Measurements from ENCODE around the gene HIBCH.
A peak's percentile ranks its signal among the peaks of the same experiment; 100 is the strongest.
"Not testable (repeated sequence)": the region's sequence is repeated elsewhere in the genome, so short reads cannot be mapped to it uniquely, and the experiment has no call there.

Gene HIBCH

GRCh38 chr2:190342611-190343010 is 23.0 kb upstream of the HIBCH start:
- no peak for TF ChIP-seq CTCF (IDR thresholded peaks at IDR 0.05; ENCODE audit: control insufficient read depth, extremely low read depth, insufficient read depth)
- no peak overlapping the region for H3K4me3 ChIP-seq (ENCODE audit: low read depth, low read length)
- no peak for DNase-seq (ENCODE audit: low read depth)

GRCh38 chr2:190340369-190340768 is 20.7 kb upstream of the HIBCH start:
- TF ChIP-seq CTCF (IDR thresholded peaks at IDR 0.05; ENCODE audit: control insufficient read depth, extremely low read depth, insufficient read depth), result no peak
- DNase-seq (ENCODE audit: low read depth), result no peak
- no peak overlapping the region for H3K4me3 ChIP-seq (ENCODE audit: low read depth, low read length)

- DNase-seq (ENCODE audit: low read depth), result no peak
- no peak overlapping the region for H3K4me3 ChIP-seq (ENCODE audit: low read depth, low read length)
- TF ChIP-seq CTCF (IDR thresholded peaks at IDR 0.05; ENCODE audit: control insufficient read depth, extremely low read depth, insufficient read depth), result no peak
Measured at GRCh38 chr2:190339394-190339793, 19.8 kb upstream of the HIBCH start.

- TF ChIP-seq CTCF (IDR thresholded peaks at IDR 0.05; ENCODE audit: control insufficient read depth, extremely low read depth, insufficient read depth), result 0 out of 2 replicates have a peak, but pooled peaks have one; percentile 14
- no peak for DNase-seq (ENCODE audit: low read depth)
- H3K4me3 ChIP-seq (ENCODE audit: low read depth, low read length), result no peak overlapping the region
Measured at GRCh38 chr2:190338453-190338852, 18.8 kb upstream of the HIBCH start.

GRCh38 chr2:190336420-190336819 is 16.8 kb upstream of the HIBCH start:
- TF ChIP-seq CTCF (IDR thresholded peaks at IDR 0.05; ENCODE audit: control insufficient read depth, extremely low read depth, insufficient read depth), result no peak
- no peak for DNase-seq (ENCODE audit: low read depth)
- H3K4me3 ChIP-seq (ENCODE audit: low read depth, low read length), result no peak overlapping the region

- not testable (repeated sequence) for DNase-seq (ENCODE audit: low read depth); H3K4me3 ChIP-seq (ENCODE audit: low read depth, low read length)
Measured at GRCh38 chr2:190335584-190335983, 16.0 kb upstream of the HIBCH start.

GRCh38 chr2:190335225-190335559 is 15.6 kb upstream of the HIBCH start:
- H3K4me3 ChIP-seq (ENCODE audit: low read depth, low read length), result no peak overlapping the region
- no peak for DNase-seq (ENCODE audit: low read depth)
- no peak for TF ChIP-seq CTCF (IDR thresholded peaks at IDR 0.05; ENCODE audit: control insufficient read depth, extremely low read depth, insufficient read depth)
